Activated B cell treated with CpG ODN at 0.5 μM for 24 hours (primary cell): Measurements from ENCODE around the gene PTER. TPM values are rescaled to one million over a fixed set of nuclear protein-coding genes. Genes with fewer than 3 reads are reported as not detected.

ENCODE experiments used
- ATAC-seq: fragments of 200-7000 bp; cut with Tn5 transposase; one replicate; pipeline ENCODE4 v1.10.0; 2021; ENCODE audit warnings: low read depth, mild to moderate bottlenecking, moderate library complexity
- CTCF ChIA-PET: fragments of 350-600 bp; sonication (Branson Sonifier 250); formaldehyde crosslinking; loops from one replicate; lab custom pipeline; 2021; ENCODE audit warnings: antibody characterized with exemption; lab: Charles Lee
- POLR2A ChIA-PET: fragments of 350-600 bp; sonication (Branson Sonifier 250); formaldehyde crosslinking; loops from one replicate; lab custom pipeline; 2021; ENCODE audit warnings: antibody characterized with exemption; lab: Charles Lee
- DNase-seq: peaks from one replicate; pipeline ENCODE4 v3.0.0; 2022
- H3K27ac Mint-ChIP-seq: one replicate; pipeline ENCODE4 v1.8.0; 2020; ENCODE audit warnings: mixed read lengths
- H3K27me3 Mint-ChIP-seq: one replicate; pipeline ENCODE4 v1.8.0; 2021; ENCODE audit warnings: mixed read lengths
- H3K36me3 Mint-ChIP-seq: one replicate; pipeline ENCODE4 v1.8.0; 2021; ENCODE audit warnings: low read depth, mixed read lengths
- H3K4me1 Mint-ChIP-seq: one replicate; pipeline ENCODE4 v1.8.0; 2021; ENCODE audit warnings: mixed read lengths
- H3K4me3 Mint-ChIP-seq: one replicate; pipeline ENCODE4 v1.8.0; 2020; ENCODE audit warnings: mild to moderate bottlenecking, mixed read lengths
- H3K9me3 Mint-ChIP-seq: one replicate; pipeline ENCODE4 v1.8.0; 2020; ENCODE audit warnings: mixed read lengths
- CTCF ChIP-seq: fragments of 200-600 bp; IDR thresholded peaks from one replicate; pipeline ENCODE4 v1.8.0; 2022; ENCODE audit warnings: antibody characterized with exemption, mild to moderate bottlenecking
- intact Hi-C: fragments of 100-400 bp; cut with micrococcal nuclease; formaldehyde crosslinking; loops from one replicate; pipeline ENCODE4 v1.15.1; 2024
- total RNA-seq: library from RNA; stranded (reverse); gene quantifications from 2 replicates; pipeline ENCODE4 v1.2.3, GENCODE V29; 2022

PTER gene
- total RNA-seq, 1 donor from 2014 or later, result 14.9 TPM

- no peaks in the 10 kb centered on the region for H3K9me3 Mint-ChIP-seq
- DNase-seq, result no peak
- no peak for ATAC-seq
- peaks cover 42% of the 10 kb centered on the region for H3K36me3 Mint-ChIP-seq
- H3K4me1 Mint-ChIP-seq, result peaks cover 32% of the 10 kb centered on the region
- ChIA-PET POLR2A (interaction anchor here (0.6 kb wide), 1 partner anchor 76 kb away, joined by 10 read pairs; no protein-coding TSS in a partner anchor), CTCF (interaction anchor here (0.6 kb wide), 1 partner anchor 12 kb away, joined by 3 read pairs; no protein-coding TSS in a partner anchor)
- no peak overlapping the region for H3K4me3 Mint-ChIP-seq
- no peak overlapping the region for H3K27ac Mint-ChIP-seq
- TF ChIP-seq CTCF, result no peak
- no peaks in the 10 kb centered on the region for H3K27me3 Mint-ChIP-seq
- intact Hi-C loops, result no loop called here
Measured at GRCh38 chr10:16442914-16443313, 6.1 kb downstream of the PTER start.

- DNase-seq, result no peak
- CTCF ChIA-PET, result no interaction called here
- intact Hi-C loops, result no loop called here
- Mint-ChIP-seq H3K9me3 (no peaks in the 10 kb centered on the region), H3K27me3 (no peaks in the 10 kb centered on the region), H3K27ac (no peak overlapping the region), H3K36me3 (peaks cover 46% of the 10 kb centered on the region), H3K4me3 (no peak overlapping the region), H3K4me1 (peaks cover 9% of the 10 kb centered on the region)
- no peak for TF ChIP-seq CTCF
- POLR2A ChIA-PET, result no interaction called here
- no peak for ATAC-seq
Measured at GRCh38 chr10:16445770-16446469, 9.1 kb downstream of the PTER start.

GRCh38 chr10:16449454-16449853, 12.6 kb downstream of the PTER start:
- TF ChIP-seq CTCF, result no peak
- CTCF ChIA-PET, result no interaction called here
- H3K27me3 Mint-ChIP-seq, result no peaks in the 10 kb centered on the region

GRCh38 chr10:16458166-16458955, 21.6 kb downstream of the PTER start:
- no peaks in the 10 kb centered on the region for H3K27me3 Mint-ChIP-seq
- peaks cover 24% of the 10 kb centered on the region for H3K36me3 Mint-ChIP-seq
- ChIA-PET POLR2A (no interaction called here), CTCF (no interaction called here)
- ATAC-seq (no peak), DNase-seq (no peak)
- H3K4me1 Mint-ChIP-seq, result peaks cover 3% of the 10 kb centered on the region
- TF ChIP-seq CTCF, result no peak
- H3K27ac Mint-ChIP-seq, result no peak overlapping the region
- no peak overlapping the region for H3K4me3 Mint-ChIP-seq
- no peaks in the 10 kb centered on the region for H3K9me3 Mint-ChIP-seq
- intact Hi-C loops, result no loop called here

More at GRCh38 chr10:16449454-16449853, 12.6 kb downstream of the PTER start:
- intact Hi-C loops, result no loop called here
- no peak overlapping the region for H3K4me3 Mint-ChIP-seq
- no peaks in the 10 kb centered on the region for H3K9me3 Mint-ChIP-seq
- H3K4me1 Mint-ChIP-seq, result no peaks in the 10 kb centered on the region
- POLR2A ChIA-PET, result no interaction called here
- peaks cover 36% of the 10 kb centered on the region for H3K36me3 Mint-ChIP-seq
- no peak overlapping the region for H3K27ac Mint-ChIP-seq
- DNase-seq, result no peak
- no peak for ATAC-seq

GRCh38 chr10:16459423-16459939, 22.7 kb downstream of the PTER start:
- ATAC-seq (no peak), DNase-seq (no peak)
- Mint-ChIP-seq H3K27ac (no peak overlapping the region), H3K27me3 (no peaks in the 10 kb centered on the region), H3K9me3 (no peaks in the 10 kb centered on the region), H3K36me3 (peaks cover 29% of the 10 kb centered on the region), H3K4me1 (peaks cover 3% of the 10 kb centered on the region), H3K4me3 (no peak overlapping the region)
- ChIA-PET CTCF (no interaction called here), POLR2A (no interaction called here)
- intact Hi-C loops, result no loop called here
- TF ChIP-seq CTCF, result no peak
